Pancreas (tissue), 10 donors: Measurements from ENCODE around the gene SFXN5. TPM values are rescaled to one million over a fixed set of nuclear protein-coding genes. Genes with fewer than 3 reads are reported as not detected.

ENCODE experiments used
- ATAC-seq, 4 donors: fragments of 200-7000 bp; cut with Tn5 transposase; one replicate each; pipeline versions ENCODE4 v1.8.0 to v1.9.1; 2020; ENCODE audit warnings: mild to moderate bottlenecking in 4 of 4, moderate library complexity in 4 of 4
- DNase-seq, 6 donors: peaks; one replicate each; pipeline ENCODE4 v3.0.0-alpha.2; 2020
- FAIRE-seq: peaks from 2 replicates; lab custom pipeline; 2012; peaks lifted over from hg19 to GRCh38; lab: Jason Lieb, UNC
- H3K27ac ChIP-seq, 4 donors: fragments of 200-600 bp; sonication (generic); 1 replicate in 3 of 4; 2 replicates in 1 of 4; pipeline versions ENCODE4 v1.5.0 to v1.8.0; 2020
- H3K27me3 ChIP-seq, 4 donors: fragments of 200-600 bp; one replicate each; pipeline ENCODE4 v1.8.0; 2021
- H3K36me3 ChIP-seq, 3 donors: fragments of 200-600 bp; sonication (generic) in 1 of 3; one replicate each; pipeline versions ENCODE4 v1.5.0 to v1.8.0; 2020 to 2021
- H3K4me1 ChIP-seq, 3 donors: fragments of 200-600 bp; one replicate each; pipeline ENCODE4 v1.8.0; 2021
- H3K4me3 ChIP-seq, 4 donors: fragments of 200-600 bp; sonication (generic) in 2 of 4; one replicate each; pipeline versions ENCODE4 v1.5.0 to v1.8.0; 2020 to 2021
- H3K9me3 ChIP-seq, 4 donors: fragments of 200-600 bp; one replicate each; pipeline ENCODE4 v1.8.0; 2021
- WGBS, 2 donors: extraction: QIAGEN DNeasy Blood & Tissue Kit; methylation state at CpG; one replicate each; pipeline ENCODE4 v1.1.7; 2013; 5-methylcytosine and 5-hydroxymethylcytosine counted together
- intact Hi-C, 3 donors: fragments of 100-400 bp; cut with DNase I; formaldehyde crosslinking; loops; one replicate each; pipeline versions ENCODE4 v1.11.1 to v1.14.2; 2022
- polyA plus RNA-seq, 2 donors: library from polyadenylated mRNA; stranded (reverse); fragments of 200-250 nt; gene quantifications; one replicate each; pipeline ENCODE4 v1.2.3, GENCODE V29; 2013
- total RNA-seq, 6 donors: library from RNA; stranded (reverse); fragmentation: NEBNext Ultra II Directional in 4 of 6; extraction: Animal tissue kit (Norgen Biotek cat#: 25700) in 4 of 6; gene quantifications; one replicate each; pipeline versions ENCODE4 v1.2.1 to v1.2.4, GENCODE V29; 2021 to 2023
- TF ChIP-seq, protein P1 (sequence below), 4 donors: fragments of 200-600 bp; sonication (generic) in 3 of 4; IDR thresholded peaks; one replicate each; pipeline versions ENCODE4 v1.5.0 to v1.8.0; 2021; ENCODE audit warnings: antibody characterized with exemption in 4 of 4
- donor health status: healthy with polysubstance abuse.
- donor health status: DM: no; HTN: no; CAD: no; lungs with moderate emphysema.
- donor health status: DM: no; HTN: no; CAD: no.
- donor health status: control.
- donor health status: control.
- donor health status: Bipolar disorder and iron deficiency.
- donor health status: DM: yes; HTN: yes; CAD: no.
- donor health status: DM: no; HTN: no; CAD: no.
- donor health status: DM: no; HTN: no; CAD: no.
- donor health status: DM: yes; HTN: yes; CAD: no.

Gene SFXN5
- total and polyA plus RNA-seq, 8 donors: 2.6 to 8.4 (median 5.4) TPM

DNA sequence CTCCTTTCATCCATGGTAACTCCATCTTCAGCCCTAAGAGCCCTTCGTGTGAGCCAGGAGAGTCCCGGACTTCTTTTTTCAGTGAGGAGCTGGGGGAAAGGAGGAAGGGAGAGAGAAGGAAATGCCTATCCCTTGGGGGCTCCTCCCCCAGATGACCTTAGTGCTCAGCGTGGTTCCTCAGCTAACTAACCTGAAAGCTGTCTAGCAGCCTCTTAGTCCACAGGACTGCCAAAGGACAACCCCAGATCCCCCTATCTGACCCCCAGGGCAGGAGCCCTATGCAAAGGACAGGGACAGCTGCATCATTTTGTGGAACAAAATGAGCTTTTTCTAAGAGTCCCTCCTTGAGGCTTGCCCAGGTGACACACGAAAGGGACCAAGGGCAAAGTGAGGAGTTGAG, 176.4 kb downstream of the SFXN5 start:
- intact Hi-C loops: loop anchor here in 1 of 3 donors (10.0 kb wide), 1 partner anchor 270 kb away; no protein-coding TSS in a partner anchor
- no peaks in the 10 kb centered on the region for H3K9me3 ChIP-seq
- H3K27me3 ChIP-seq: no peaks in the 10 kb centered on the region
- TF ChIP-seq, protein P1, sequence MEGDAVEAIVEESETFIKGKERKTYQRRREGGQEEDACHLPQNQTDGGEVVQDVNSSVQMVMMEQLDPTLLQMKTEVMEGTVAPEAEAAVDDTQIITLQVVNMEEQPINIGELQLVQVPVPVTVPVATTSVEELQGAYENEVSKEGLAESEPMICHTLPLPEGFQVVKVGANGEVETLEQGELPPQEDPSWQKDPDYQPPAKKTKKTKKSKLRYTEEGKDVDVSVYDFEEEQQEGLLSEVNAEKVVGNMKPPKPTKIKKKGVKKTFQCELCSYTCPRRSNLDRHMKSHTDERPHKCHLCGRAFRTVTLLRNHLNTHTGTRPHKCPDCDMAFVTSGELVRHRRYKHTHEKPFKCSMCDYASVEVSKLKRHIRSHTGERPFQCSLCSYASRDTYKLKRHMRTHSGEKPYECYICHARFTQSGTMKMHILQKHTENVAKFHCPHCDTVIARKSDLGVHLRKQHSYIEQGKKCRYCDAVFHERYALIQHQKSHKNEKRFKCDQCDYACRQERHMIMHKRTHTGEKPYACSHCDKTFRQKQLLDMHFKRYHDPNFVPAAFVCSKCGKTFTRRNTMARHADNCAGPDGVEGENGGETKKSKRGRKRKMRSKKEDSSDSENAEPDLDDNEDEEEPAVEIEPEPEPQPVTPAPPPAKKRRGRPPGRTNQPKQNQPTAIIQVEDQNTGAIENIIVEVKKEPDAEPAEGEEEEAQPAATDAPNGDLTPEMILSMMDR (IDR thresholded peaks at IDR 0.05): no peak
- H3K4me3 ChIP-seq: no peak overlapping the region
- DNase-seq (no peak), ATAC-seq (no peak), FAIRE-seq (no peak)
- no peak overlapping the region for H3K27ac ChIP-seq
- H3K4me1 ChIP-seq: no peaks in the 10 kb centered on the region
- WGBS, 2 donors: 11 to 18% methylated on average over 4 of the region's 4 CpGs
- peaks cover 0 to 13% (median 8%) of the 10 kb centered on the region in 3 donors for H3K36me3 ChIP-seq

DNA sequence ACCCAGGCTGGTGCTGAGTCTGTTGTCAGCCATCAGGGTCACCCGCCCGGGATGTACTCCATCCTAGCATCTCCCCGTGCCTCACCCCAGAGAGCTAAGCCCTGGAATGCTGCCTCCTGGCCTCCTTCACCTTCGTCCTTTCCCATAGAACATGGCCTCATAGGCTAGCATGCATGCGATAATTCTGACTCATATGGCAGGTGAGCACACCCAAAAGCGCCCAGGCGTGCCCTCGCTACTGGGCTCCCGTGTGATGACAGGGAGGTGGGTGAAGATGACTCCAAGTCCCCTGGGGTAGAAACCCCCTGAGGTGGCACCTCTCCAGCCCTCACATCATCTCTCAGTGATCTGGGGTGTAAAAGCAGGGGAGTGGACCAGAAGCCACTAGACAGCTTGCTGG, 177.0 kb downstream of the SFXN5 start:
- Histone ChIP-seq H3K4me1 (peaks cover 0 to 6% (median 0%) of the 10 kb centered on the region in 3 donors), H3K9me3 (no peaks in the 10 kb centered on the region), H3K4me3 (no peak overlapping the region), H3K36me3 (peaks cover 0 to 13% (median 8%) of the 10 kb centered on the region in 3 donors), H3K27ac (no peak overlapping the region), H3K27me3 (no peaks in the 10 kb centered on the region)
- ATAC-seq (no peak), DNase-seq (no peak), FAIRE-seq (no peak)
- TF ChIP-seq, protein P1 (IDR thresholded peaks at IDR 0.05): no peak
- 83 to 92% methylated on average over 9 of the region's 9 CpGs for WGBS, 2 donors
- intact Hi-C loops: loop anchor here in 2 of 3 donors (5.0 to 10.0 kb wide), 3 partner anchors 78 to 283 kb away; no protein-coding TSS in a partner anchor

DNA sequence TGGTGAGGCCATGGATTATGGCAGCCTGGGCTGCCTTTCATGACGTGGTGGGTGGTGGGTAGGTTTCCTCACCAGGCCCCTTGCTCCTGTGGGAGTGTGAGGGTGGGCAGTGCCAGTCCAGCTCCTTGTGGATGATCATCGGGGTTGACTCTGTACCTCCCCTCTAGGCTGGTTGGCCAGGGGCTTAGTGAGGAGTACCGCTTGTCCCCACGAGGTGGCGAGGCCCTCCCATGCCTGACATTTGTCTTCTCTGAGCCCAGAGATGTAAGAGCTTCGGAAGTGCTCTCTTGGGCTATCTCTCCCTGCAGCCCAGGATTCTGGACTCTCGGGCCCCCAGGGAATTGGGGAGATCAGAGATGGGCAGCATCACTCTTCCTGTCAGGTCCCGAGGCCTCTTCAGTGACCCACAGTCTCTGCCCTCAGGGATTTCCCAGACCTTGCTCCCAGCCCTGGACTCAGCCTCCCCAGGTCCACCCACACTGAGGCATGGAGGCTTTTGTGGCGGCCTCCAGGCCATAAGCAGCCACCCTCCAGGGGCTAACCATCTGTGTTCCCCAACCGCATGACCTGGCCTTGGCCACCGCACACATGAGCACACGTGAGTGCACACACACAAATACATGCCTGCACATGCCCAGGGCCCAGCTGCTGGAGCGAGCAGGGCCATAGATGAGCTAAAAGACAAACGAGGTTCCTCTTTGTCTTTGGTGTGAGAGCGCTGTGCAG, 177.8 kb downstream of the SFXN5 start:
- peak; percentile 47 to 77 (median 68) for ATAC-seq
- peaks cover 0 to 13% (median 8%) of the 10 kb centered on the region in 3 donors for H3K36me3 ChIP-seq
- H3K4me1 ChIP-seq: peaks cover 4 to 13% (median 4%) of the 10 kb centered on the region in 3 donors
- H3K27me3 ChIP-seq: no peaks in the 10 kb centered on the region
- H3K27ac ChIP-seq: no peak overlapping the region
- no peak for FAIRE-seq
- TF ChIP-seq, protein P1 (IDR thresholded peaks at IDR 0.05): peak; percentile 10 to 38 (median 35)
- 54 to 70% methylated on average over 15 of the region's 15 CpGs for WGBS, 2 donors
- no peaks in the 10 kb centered on the region for H3K9me3 ChIP-seq
- peak in 3 of 6 donors; percentile 40 to 80 (median 51) for DNase-seq
- intact Hi-C loops: loop anchor here in 2 of 3 donors (5.0 to 10.0 kb wide), 3 partner anchors 79 to 284 kb away; no protein-coding TSS in a partner anchor
- H3K4me3 ChIP-seq: no peak overlapping the region

DNA sequence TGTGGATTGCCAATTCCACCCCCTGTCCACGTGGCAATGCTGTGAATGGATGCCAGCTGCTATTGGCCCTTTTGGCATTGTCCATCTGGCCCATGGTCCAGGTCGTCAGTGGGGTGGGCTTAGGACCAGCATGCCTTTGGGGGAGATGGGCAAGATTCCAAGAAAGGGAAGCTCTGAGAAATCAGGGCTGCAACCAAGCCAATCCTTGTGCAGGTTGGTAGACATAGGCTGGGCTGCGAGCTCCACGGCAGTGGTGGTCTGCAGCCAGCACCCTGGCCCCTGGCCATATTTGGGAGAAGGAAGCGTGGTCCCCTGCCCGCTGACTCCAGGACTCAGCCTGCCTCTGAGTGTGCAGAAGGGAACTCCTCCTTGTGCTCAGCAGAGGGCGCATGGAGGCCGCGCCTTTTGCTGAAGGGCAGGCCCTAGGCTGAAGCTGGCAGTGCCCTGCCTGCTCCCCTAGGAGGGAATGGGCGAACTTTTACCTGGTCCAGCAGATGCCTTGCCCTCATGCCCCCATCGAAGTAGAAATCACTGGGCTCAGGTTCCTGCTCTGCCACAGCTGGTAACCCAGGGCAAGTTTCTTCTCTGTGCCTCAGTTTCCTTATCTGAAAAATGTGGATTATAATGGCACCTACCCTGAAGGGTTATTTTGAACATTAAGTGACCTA, 178.9 kb downstream of the SFXN5 start:
- Histone ChIP-seq H3K27ac (no peak overlapping the region), H3K4me1 (peaks cover 7 to 18% (median 10%) of the 10 kb centered on the region in 3 donors), H3K27me3 (no peaks in the 10 kb centered on the region), H3K36me3 (peaks cover 0 to 13% (median 8%) of the 10 kb centered on the region in 3 donors), H3K4me3 (no peak overlapping the region), H3K9me3 (no peaks in the 10 kb centered on the region)
- intact Hi-C loops: loop anchor here in 2 of 3 donors (5.0 to 10.0 kb wide), 3 partner anchors 80 to 285 kb away; no protein-coding TSS in a partner anchor
- ATAC-seq (peak; percentile 69 to 89 (median 81)), DNase-seq (peak; percentile 64 to 92 (median 81)), FAIRE-seq (no peak)
- 15 to 28% methylated on average over 11 of the region's 11 CpGs for WGBS, 2 donors
- TF ChIP-seq, protein P1 (IDR thresholded peaks at IDR 0.05): peak; percentile 45 to 70 (median 70)

Other genes starting within 250 kb of the SFXN5 start
- 10 to 100 TPM in 5 of 6 donors, 1 to 10 TPM in 1; 9.6 to 19.2 (median 12.4) TPM for gene EXOC6B, start 245.7 kb downstream of the SFXN5 start, total RNA-seq
- 1 to 10 TPM; 2.4 to 4.0 TPM for gene EXOC6B, start 245.7 kb downstream of the SFXN5 start, polyA plus RNA-seq
- 10 to 100 TPM; 33.7 to 47.8 (median 38.7) TPM for gene SPR, start 184.3 kb downstream of the SFXN5 start, total RNA-seq
- 10 to 100 TPM; 31.3 to 38.8 TPM for gene SPR, start 184.3 kb downstream of the SFXN5 start, polyA plus RNA-seq
- under 1 TPM in 5 of 6 donors, not detected in 1; 0.13 to 0.37 (median 0.28) TPM for gene EMX1, start 154.2 kb downstream of the SFXN5 start, total RNA-seq
- gene EMX1, start 154.2 kb downstream of the SFXN5 start, polyA plus RNA-seq: under 1 TPM; 0.14 to 0.34 TPM
- 10 to 100 TPM; 13.4 to 17.6 (median 16.2) TPM for gene RAB11FIP5, start 41.2 kb upstream of the SFXN5 start, total RNA-seq
- 10 to 100 TPM; 10.1 to 12.4 TPM for gene RAB11FIP5, start 41.2 kb upstream of the SFXN5 start, polyA plus RNA-seq
- gene NOTO, start 130.9 kb upstream of the SFXN5 start, total RNA-seq: not detected
- gene NOTO, start 130.9 kb upstream of the SFXN5 start, polyA plus RNA-seq: not detected
- 10 to 100 TPM in 4 of 6 donors, 1 to 10 TPM in 2; 8.7 to 13.7 (median 11.5) TPM for gene SMYD5, start 142.5 kb upstream of the SFXN5 start, total RNA-seq
- gene SMYD5, start 142.5 kb upstream of the SFXN5 start, polyA plus RNA-seq: 10 to 100 TPM; 17.0 to 19.6 TPM
- 10 to 100 TPM; 10.5 to 16.7 (median 13.2) TPM for gene PRADC1, start 161.5 kb upstream of the SFXN5 start, total RNA-seq
- gene PRADC1, start 161.5 kb upstream of the SFXN5 start, polyA plus RNA-seq: 10 to 100 TPM; 19.1 to 20.9 TPM
- 100 to 1,000 TPM in 4 of 6 donors, 10 to 100 TPM in 2; 91.8 to 141 (median 118) TPM for gene CCT7, start 162.6 kb upstream of the SFXN5 start, total RNA-seq
- 10 to 100 TPM; 72.7 to 92.2 TPM for gene CCT7, start 162.6 kb upstream of the SFXN5 start, polyA plus RNA-seq
- 1 to 10 TPM; 2.2 to 4.0 (median 3.0) TPM for gene FBXO41, start 212.8 kb upstream of the SFXN5 start, total RNA-seq
- 1 to 10 TPM; 4.9 to 6.9 TPM for gene FBXO41, start 212.8 kb upstream of the SFXN5 start, polyA plus RNA-seq
- gene EGR4, start 221.8 kb upstream of the SFXN5 start, total RNA-seq: under 1 TPM in 3 of 6 donors, not detected in 3; 0.09 to 0.18 (median 0.09) TPM
- under 1 TPM; 0.19 to 0.94 TPM for gene EGR4, start 221.8 kb upstream of the SFXN5 start, polyA plus RNA-seq